ENCODE data around the gene CDC14A.

Gene CDC14A

GRCh38 chr1:100440075-100440809 is 87.9 kb downstream of the CDC14A start:
- intact Hi-C loops (cut with DNase I): no loop called here
- DNase-seq: no peak

DNA sequence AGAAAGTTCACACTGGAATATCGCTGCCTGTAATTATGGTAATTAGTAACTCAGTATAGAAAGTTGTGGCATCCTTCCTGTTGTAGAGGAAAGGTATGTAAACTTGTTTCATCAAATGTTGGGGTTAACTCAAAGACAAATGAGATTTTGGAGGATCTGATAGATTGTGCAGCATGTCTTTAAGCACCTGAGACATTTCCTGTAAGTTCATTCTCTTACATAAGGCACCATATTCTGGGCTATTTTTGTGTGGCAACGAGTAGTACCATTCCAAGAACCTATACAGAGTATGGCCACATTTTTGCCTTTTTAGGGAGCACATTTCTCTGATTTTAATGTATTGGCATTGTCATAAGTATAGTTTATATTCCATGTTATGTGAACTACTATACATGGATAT is 88.8 kb downstream of the CDC14A start:
- intact Hi-C loops (cut with DNase I): no loop called here
- no peak for DNase-seq

DNA sequence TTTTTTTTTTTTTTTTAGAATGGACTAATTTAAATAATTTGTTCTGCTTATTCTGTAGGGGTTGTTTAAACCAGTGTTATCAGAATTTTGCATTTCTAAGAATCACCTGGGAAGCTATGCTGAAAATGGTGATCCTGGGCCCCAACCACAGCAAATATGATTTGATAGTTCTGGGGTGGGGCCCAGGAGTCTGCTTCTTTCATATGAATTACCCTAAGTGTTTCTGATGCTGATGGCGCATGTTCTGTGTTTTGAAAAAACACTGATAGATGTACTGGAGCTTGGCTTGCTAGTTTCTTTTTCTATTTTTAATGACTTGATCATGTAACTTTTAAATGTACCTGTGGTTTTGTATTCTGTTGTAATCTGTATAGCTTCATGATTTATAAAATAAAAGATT is 89.3 kb downstream of the CDC14A start:
- no peak for DNase-seq
- intact Hi-C loops (cut with DNase I): no loop called here

GRCh38 chr1:100443811-100444571 is 91.7 kb downstream of the CDC14A start:
- DNase-seq: no peak
- intact Hi-C loops (cut with DNase I): no loop called here

GRCh38 chr1:100445565-100445964 is 93.3 kb downstream of the CDC14A start:
- no peak for DNase-seq
- intact Hi-C loops (cut with DNase I): no loop called here

DNA sequence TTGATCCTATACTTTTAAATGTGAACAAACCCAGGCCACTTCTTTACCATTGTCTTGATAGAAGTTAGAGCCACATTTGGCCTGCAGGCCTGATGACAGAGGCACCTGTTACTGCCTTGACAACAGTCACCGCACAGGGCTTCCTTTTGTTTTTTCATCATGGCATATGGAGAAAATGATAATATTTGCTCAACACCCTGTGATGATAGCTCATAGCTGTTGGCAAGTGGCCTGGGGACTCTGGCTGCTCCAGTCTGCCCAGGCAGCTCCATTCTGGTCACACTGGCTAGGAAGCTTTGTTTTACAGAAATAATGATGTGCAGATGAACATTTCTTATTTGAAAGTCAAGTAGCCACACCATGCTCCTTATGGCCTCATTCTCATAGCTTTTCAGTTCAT is 96.1 kb downstream of the CDC14A start:
- intact Hi-C loops (cut with DNase I): no loop called here
- DNase-seq: no peak

DNA sequence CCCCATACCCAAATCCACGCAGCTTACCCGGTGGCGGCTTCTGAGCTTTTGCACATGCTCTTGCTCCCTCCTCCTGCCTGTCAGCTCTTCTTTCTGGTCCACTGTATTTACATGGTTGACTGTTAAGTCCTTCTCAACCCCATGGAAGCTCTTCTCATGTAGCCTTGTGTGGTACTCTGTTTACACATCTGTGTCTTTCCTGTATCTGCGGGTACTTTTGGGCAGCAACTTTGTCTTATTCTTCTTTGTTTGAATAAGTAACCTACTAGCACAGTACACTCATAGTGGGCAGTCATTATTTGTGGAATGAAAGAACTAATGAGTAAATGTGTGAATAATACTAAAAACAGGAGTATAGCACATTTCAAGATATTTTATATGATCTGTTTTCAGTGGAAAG is 97.2 kb downstream of the CDC14A start:
- DNase-seq: no peak
- intact Hi-C loops (cut with DNase I): no loop called here

DNA sequence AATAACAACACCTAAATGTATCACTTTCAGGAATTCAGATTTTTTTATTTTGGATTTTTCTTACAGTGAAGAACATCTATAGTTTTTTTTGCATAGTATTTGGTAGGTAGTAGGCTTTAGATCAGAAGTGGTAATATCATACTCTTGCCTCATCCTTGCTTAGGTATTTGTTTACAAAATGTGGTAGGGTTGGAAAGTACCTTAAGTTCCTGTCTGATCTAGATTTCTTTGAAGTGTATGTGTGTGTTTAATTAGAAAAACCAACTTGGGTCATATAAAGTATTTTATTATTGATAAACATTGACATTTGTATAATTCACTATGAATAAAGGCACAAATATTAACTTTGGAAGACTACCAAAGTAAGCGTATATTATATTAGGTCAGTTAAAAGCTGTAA is 100.3 kb downstream of the CDC14A start:
- intact Hi-C loops (cut with DNase I): loop anchor here (10.0 kb wide), 1 partner anchor 318 kb away; the partner anchor contains the start of genes SASS6 and TRMT13
- DNase-seq: no peak

DNA sequence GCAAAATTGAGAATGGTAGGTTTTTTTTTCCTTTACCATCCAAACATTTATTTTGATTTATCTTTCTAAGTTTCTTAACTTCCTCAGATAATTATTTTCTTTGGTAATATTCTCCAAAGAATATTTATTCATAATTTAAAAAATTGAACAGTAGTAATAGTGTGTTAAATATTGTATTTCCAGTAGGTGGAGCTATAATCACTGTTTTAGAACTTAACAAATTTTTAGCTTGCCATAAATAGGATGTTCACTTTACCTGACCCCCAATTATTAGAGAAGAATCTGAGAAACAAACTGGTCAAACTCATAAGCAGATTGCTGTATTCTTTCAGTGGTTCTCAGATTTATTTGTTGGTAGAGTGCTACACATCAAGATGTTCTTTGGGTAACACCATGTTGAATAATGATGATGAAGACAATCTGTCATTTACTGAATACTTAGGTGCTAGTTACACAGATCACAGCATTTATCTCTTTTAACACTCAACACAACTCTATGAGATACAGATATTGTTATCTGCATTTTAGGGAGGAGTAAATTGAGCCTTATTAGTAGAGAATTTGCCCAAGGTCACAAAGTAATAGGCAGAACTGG is 103.3 kb downstream of the CDC14A start:
- no peak for DNase-seq
- intact Hi-C loops (cut with DNase I): loop anchor here (10.0 kb wide), 1 partner anchor 321 kb away; the partner anchor contains the start of genes SASS6 and TRMT13

- intact Hi-C loops (cut with DNase I): loop anchor here (10.0 kb wide), 1 partner anchor 322 kb away; the partner anchor contains the start of genes SASS6 and TRMT13
- no peak for DNase-seq
These were observed 104.6 kb downstream of the CDC14A start for GRCh38 chr1:100456880-100457279.

- DNase-seq: no peak
- intact Hi-C loops (cut with DNase I): loop anchor here (2.0 to 10.0 kb wide), 2 partner anchors 105 to 323 kb away; partner anchors contain the start of genes CDC14A, SASS6 and TRMT13
These were observed 105.4 kb downstream of the CDC14A start for GRCh38 chr1:100457683-100458082.

DNA sequence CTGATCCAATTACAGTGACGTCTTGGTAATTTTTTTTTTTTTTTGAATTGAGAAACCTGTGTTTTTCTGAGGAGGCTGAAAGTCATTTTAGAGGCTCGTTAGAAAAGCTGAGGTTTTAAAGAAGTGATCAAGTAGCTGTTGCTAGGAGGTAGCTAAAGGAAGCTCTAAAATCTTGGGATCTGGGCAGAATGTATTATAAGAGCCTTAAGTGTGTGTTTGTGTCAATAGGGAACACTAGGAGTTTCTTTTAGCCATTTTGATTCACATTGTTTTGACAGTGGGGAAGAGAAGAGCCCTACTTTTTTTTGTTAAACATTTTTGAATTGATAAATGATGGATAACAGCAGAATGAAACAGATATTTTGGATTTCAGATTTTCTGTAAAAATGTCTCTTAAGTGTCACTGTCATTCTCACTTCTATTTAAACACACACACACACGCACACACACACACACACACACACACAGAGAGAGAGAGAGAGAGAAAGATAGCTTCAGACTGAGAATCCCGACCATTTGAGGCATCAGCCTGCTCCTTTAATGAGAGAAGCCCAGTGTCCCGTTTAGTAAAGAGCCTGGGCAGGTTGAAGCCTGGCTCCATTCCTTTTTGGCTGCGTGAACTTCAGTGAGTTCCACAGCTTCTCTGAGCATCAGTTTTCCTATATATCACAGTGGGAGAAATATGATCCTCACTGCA is 106.5 kb downstream of the CDC14A start:
- no peak for DNase-seq
- intact Hi-C loops (cut with DNase I): loop anchor here (1.0 to 10.0 kb wide), 3 partner anchors 106 to 651 kb away; partner anchors contain the start of genes CDC14A, SASS6 and TRMT13

- peak; percentile 45 to 94 (median 74) for DNase-seq
- intact Hi-C loops (cut with DNase I): loop anchor here (1.0 to 10.0 kb wide), 3 partner anchors 107 to 651 kb away; partner anchors contain the start of genes CDC14A, SASS6 and TRMT13
These were observed 107.2 kb downstream of the CDC14A start for GRCh38 chr1:100459358-100460114.

DNA sequence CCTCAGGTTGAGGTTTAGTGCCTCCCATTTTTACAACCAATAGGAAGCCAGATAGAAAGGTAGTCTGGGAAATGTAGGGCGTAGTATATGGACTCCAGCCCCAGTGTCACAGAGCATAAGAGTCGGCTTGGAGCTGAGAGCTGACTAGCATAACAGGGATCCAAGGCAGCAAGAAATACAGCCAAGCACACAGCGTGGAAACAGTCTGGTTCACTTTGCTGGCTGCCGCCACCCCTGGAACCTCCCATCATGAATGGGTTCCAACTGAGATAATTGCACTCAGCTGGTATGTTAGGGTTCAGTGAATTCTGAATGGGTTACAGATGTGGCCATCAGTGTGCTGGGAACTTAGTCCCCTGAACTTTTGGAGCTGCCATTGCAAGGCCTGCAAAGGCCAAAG is 108.9 kb downstream of the CDC14A start:
- intact Hi-C loops (cut with DNase I): no loop called here
- peak in 1 of 10 donors; percentile 42 for DNase-seq

DNA sequence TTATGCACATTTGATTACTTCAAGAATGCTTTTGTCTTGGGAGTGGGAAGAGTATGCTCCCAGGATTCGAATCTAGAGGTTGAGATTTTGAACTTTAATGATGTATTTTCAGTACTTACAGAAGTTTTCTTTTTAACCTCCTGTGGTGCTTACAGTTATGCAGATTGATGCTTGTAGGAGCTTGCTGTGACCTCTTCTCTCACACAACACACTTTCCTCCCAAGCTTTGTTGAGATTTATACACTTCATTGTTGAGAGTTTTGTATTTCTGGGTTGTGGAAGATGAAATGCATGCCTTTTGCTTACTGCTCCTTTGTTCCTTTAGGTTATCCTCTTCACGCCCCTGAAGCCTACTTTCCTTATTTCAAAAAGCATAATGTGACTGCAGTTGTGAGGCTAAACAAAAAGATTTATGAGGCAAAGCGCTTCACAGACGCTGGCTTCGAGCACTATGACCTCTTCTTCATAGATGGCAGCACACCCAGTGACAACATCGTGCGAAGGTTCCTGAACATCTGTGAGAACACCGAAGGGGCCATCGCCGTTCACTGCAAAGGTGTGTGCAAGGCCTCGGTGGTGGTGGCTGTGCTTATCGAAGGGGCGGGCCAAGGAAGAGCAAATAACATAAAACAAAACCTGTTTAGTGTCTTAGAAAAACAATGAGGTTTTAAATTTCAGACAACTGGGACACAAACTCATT is 110.2 kb downstream of the CDC14A start:
- intact Hi-C loops (cut with DNase I): loop anchor here (1.0 kb wide), 1 partner anchor 406 kb away; no protein-coding TSS in a partner anchor
- no peak for DNase-seq

DNA sequence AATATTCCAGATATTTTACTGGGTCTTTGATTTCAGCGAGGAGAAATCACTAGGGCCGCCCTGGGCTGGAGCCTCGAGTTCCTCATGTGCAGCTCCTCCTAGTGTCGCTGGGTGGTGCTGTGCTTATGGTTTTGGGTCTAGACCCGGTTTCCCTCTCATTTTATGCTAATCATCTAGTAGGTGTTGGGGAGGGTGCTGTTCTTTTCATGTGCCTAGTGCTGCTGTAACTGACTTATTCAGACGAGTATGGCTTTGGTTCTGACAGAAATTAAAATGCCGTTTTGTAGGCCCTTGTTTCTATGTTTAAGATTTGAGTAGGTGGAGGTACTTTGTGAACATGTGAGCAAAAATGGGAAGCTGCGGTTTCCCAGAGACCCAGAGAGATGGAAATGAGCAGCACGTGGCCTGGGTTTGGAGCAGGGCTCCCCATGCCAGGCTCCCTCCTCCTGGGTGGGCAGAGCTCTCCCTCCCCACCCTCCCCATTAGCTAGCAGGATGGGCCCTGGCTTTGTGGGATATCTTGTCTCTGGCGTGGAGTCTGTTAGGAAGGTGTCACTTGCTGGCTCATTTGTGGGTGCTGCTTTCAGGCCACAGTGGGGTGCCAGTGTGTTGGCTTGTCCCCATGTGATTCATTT is 111.6 kb downstream of the CDC14A start:
- DNase-seq: peak; percentile 42 to 94 (median 58)
- intact Hi-C loops (cut with DNase I): loop anchor here (1.0 kb wide), 1 partner anchor 404 kb away; no protein-coding TSS in a partner anchor

- no peak for DNase-seq
- intact Hi-C loops (cut with DNase I): no loop called here
These were observed 117.3 kb downstream of the CDC14A start for GRCh38 chr1:100469578-100469977.

- intact Hi-C loops (cut with DNase I): no loop called here
- DNase-seq: no peak
These were observed 122.5 kb downstream of the CDC14A start for GRCh38 chr1:100474834-100475233.
